CD8-positive, alpha-beta memory T cell (primary cell): ENCODE results near the gene KCND3. TPM values are rescaled to one million over a fixed set of nuclear protein-coding genes. Genes with fewer than 3 reads are reported as not detected.

Source experiments
- CTCF ChIA-PET: fragments of 350-600 bp; sonication (Branson Sonifier 250); formaldehyde crosslinking; loops from one replicate; lab custom pipeline; 2021; ENCODE audit warnings: antibody characterized with exemption; lab: Charles Lee
- POLR2A ChIA-PET: fragments of 350-600 bp; sonication (Branson Sonifier 250); formaldehyde crosslinking; loops from one replicate; lab custom pipeline; 2021; ENCODE audit warnings: antibody characterized with exemption; lab: Charles Lee
- DNase-seq, 5 donors: peaks; one replicate each; pipeline versions ENCODE4 v3.0.0 to v3.0.0-alpha.2; 2020 to 2022; ENCODE audit warnings: mixed read lengths in 1 of 5
- H3K27ac ChIP-seq: one replicate; pipeline ENCODE4 v1.7.0; 2013; ENCODE audit warnings: low read depth, mild to moderate bottlenecking, low read length, moderate library complexity
- H3K27me3 ChIP-seq: 2 replicates; pipeline ENCODE4 v1.7.0; 2013; ENCODE audit warnings: low read length, mild to moderate bottlenecking; ENCODE audit not compliant: insufficient read depth, poor library complexity, severe bottlenecking
- H3K36me3 ChIP-seq: 2 replicates; pipeline ENCODE4 v1.7.0; 2013; ENCODE audit warnings: mild to moderate bottlenecking, low read length, moderate library complexity; ENCODE audit not compliant: insufficient read depth
- H3K4me1 ChIP-seq: 2 replicates; pipeline ENCODE4 v1.7.0; 2013; ENCODE audit warnings: mild to moderate bottlenecking, low read length, moderate library complexity; ENCODE audit not compliant: insufficient read depth
- H3K4me3 ChIP-seq: 2 replicates; pipeline ENCODE4 v1.7.0; 2013; ENCODE audit warnings: mild to moderate bottlenecking, low read length
- H3K9me3 ChIP-seq: 2 replicates; pipeline ENCODE4 v1.7.0; 2013; ENCODE audit warnings: mild to moderate bottlenecking, low read length
- H3K27ac Mint-ChIP-seq, 8 donors: one replicate each; pipeline ENCODE4 v1.8.0; 2020 to 2021; ENCODE audit warnings: mixed read lengths in 8 of 8, mild to moderate bottlenecking in 6 of 8, inconsistent platforms in 3 of 8, moderate library complexity in 3 of 8
- H3K27me3 Mint-ChIP-seq, 2 donors: one replicate each; pipeline ENCODE4 v1.8.0; 2020 to 2021; ENCODE audit warnings: mixed read lengths in 2 of 2, mild to moderate bottlenecking in 1 of 2, moderate library complexity in 1 of 2
- H3K36me3 Mint-ChIP-seq, 3 donors: one replicate each; pipeline ENCODE4 v1.8.0; 2020 to 2021; ENCODE audit warnings: mixed read lengths in 3 of 3, inconsistent platforms in 1 of 3, mild to moderate bottlenecking in 1 of 3
- H3K4me1 Mint-ChIP-seq, 3 donors: one replicate each; pipeline ENCODE4 v1.8.0; 2020 to 2021; ENCODE audit warnings: mixed read lengths in 3 of 3, inconsistent platforms in 1 of 3, mild to moderate bottlenecking in 1 of 3
- H3K4me3 Mint-ChIP-seq, 7 donors: one replicate each; pipeline ENCODE4 v1.8.0; 2020 to 2021; ENCODE audit warnings: mixed read lengths in 7 of 7, mild to moderate bottlenecking in 6 of 7, moderate library complexity in 4 of 7, inconsistent platforms in 2 of 7
- H3K9me3 Mint-ChIP-seq, 5 donors: one replicate each; pipeline ENCODE4 v1.8.0; 2020 to 2022; ENCODE audit warnings: mixed read lengths in 5 of 5, mild to moderate bottlenecking in 3 of 5, moderate library complexity in 2 of 5, inconsistent platforms in 1 of 5
- polyA plus RNA-seq: library from polyadenylated mRNA; unstranded; fragments of 300-500 nt; fragmentation: Illumina TruSeq; gene quantifications from one replicate; pipeline ENCODE4 v1.2.3, GENCODE V29; 2021
- total RNA-seq, 2 experiments: library from RNA; stranded (reverse); gene quantifications; one replicate each; pipeline ENCODE4 v1.2.3, GENCODE V29; 2021

Gene KCND3
- total and polyA plus RNA-seq, 3 experiments from 2014 or later, result not detected

DNA sequence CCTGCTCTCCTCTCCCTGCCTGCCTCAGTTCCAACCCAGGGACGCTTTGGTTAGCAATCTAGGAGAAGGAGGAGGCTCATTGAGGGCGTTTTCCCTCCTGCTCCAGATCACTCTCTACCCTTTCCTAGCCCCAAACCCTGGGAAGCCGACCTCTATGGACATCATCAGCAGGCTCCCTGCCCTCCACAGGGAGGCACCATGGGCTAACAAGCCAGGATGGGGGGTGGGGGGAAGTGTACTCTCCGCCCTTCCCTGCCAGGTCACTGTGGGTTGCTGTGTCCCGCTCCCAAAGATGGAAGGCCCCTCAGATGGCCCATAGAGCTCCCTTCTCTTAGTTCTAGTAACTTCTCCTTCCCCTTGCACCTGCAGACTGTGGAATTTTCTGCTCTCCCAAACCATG is 35.7 kb downstream of the KCND3 start:
- ChIA-PET CTCF (no interaction called here), POLR2A (no interaction called here)
- no peak overlapping the region for H3K4me3 ChIP-seq
- DNase-seq, result no peak
- no peaks in the 10 kb centered on the region for H3K36me3 ChIP-seq
- no peak overlapping the region for H3K4me3 Mint-ChIP-seq
- no peaks in the 10 kb centered on the region for H3K4me1 Mint-ChIP-seq
- no peaks in the 10 kb centered on the region for H3K4me1 ChIP-seq
- H3K27ac Mint-ChIP-seq, result no peak overlapping the region
- peaks cover 0 to 2% (median 0%) of the 10 kb centered on the region in 5 donors for H3K9me3 Mint-ChIP-seq
- H3K27me3 ChIP-seq, result no peaks in the 10 kb centered on the region
- no peak overlapping the region for H3K27ac ChIP-seq
- H3K27me3 Mint-ChIP-seq, result peaks cover 15 to 54% of the 10 kb centered on the region in 2 donors
- H3K9me3 ChIP-seq, result no peaks in the 10 kb centered on the region
- no peaks in the 10 kb centered on the region for H3K36me3 Mint-ChIP-seq

DNA sequence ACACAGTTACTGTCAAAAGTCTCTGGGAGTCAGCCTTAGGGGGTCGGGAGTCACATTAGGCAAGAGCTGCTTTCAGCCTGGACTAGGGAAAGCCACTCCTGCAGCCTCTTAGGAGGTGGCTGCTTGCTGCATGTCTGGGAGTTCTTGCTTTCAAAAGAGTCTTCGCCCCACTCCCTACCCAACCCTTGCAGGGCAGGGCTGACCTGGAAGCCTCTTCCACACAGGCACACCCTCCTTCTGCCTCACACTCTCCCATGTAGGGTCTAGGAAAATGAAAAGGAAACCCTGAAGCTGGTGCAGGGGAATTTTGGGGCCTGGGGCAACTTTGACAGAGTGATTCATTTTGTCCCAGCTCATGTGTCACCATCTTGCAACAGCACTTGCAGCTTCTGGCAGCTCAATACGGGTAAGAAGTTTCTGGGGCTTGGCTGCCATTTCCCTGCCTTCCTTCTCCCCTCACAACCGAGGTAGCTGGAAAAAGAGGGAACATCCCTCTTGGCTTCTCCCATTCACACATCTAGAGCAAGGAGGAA is 37.3 kb downstream of the KCND3 start:
- no peak for DNase-seq
- Histone ChIP-seq H3K4me1 (no peaks in the 10 kb centered on the region), H3K4me3 (no peak overlapping the region), H3K27ac (no peak overlapping the region), H3K36me3 (no peaks in the 10 kb centered on the region), H3K27me3 (no peaks in the 10 kb centered on the region), H3K9me3 (no peaks in the 10 kb centered on the region)
- H3K9me3 Mint-ChIP-seq, result peaks cover 0 to 2% (median 0%) of the 10 kb centered on the region in 5 donors
- CTCF ChIA-PET, result no interaction called here
- H3K36me3 Mint-ChIP-seq, result no peaks in the 10 kb centered on the region
- H3K27me3 Mint-ChIP-seq, result peaks cover 11 to 47% of the 10 kb centered on the region in 2 donors
- POLR2A ChIA-PET, result no interaction called here
- no peak overlapping the region for H3K4me3 Mint-ChIP-seq
- H3K27ac Mint-ChIP-seq, result no peak overlapping the region
- H3K4me1 Mint-ChIP-seq, result no peaks in the 10 kb centered on the region

DNA sequence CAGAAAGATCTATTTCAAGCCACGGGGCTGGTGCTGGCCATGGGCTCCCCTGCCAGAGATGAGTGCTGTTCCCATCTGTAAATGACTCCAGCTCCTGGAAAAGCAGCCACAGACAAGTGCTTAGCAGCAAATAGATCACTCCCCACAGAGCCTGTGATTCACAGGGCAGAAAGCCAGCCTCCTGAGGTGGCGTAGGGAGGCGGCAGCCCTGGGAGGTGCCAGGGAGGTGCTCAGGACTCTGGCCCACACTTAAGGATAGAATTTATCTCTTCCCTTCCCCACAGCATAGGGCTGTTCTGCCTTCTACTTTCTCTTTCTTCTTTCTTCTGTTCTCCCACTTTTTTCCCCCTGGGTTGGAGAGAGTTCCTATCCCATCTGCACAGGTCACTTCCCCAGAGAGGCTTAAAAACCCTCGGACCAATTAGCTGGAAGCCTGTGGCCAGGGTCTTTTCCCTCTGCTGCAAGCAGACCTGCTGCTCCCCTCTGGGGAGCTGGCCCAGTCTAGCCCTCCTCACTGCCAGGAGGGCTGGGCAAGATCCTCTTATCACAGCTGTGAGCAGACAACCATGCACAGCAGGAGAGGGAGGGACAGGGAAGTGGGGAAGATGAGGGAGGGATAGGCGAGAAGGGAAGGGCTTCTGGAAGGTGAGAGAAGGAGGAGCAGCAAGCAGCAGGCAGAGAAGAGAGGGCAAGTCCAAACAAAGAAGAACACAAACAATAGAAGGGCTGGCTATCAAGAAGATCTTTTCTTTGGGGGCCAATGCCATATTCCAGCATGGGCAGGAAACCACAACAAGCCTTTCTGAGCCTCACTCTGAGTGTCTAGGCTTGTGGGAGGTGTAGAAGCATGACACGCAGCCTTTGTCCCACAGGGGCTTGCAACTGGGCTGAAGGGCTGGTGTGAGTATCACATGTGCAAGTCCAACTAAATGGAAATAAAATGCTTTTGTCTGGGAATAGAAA is 41.0 kb downstream of the KCND3 start:
- Histone ChIP-seq H3K27me3 (no peaks in the 10 kb centered on the region), H3K4me1 (no peaks in the 10 kb centered on the region), H3K4me3 (no peak overlapping the region), H3K9me3 (no peaks in the 10 kb centered on the region), H3K27ac (no peak overlapping the region), H3K36me3 (no peaks in the 10 kb centered on the region)
- CTCF ChIA-PET, result no interaction called here
- no peak overlapping the region for H3K27ac Mint-ChIP-seq
- peaks cover 0 to 2% (median 0%) of the 10 kb centered on the region in 5 donors for H3K9me3 Mint-ChIP-seq
- no peaks in the 10 kb centered on the region for H3K36me3 Mint-ChIP-seq
- H3K27me3 Mint-ChIP-seq, result peaks cover 11 to 38% of the 10 kb centered on the region in 2 donors
- POLR2A ChIA-PET, result no interaction called here
- no peak for DNase-seq
- no peaks in the 10 kb centered on the region for H3K4me1 Mint-ChIP-seq
- no peak overlapping the region for H3K4me3 Mint-ChIP-seq

DNA sequence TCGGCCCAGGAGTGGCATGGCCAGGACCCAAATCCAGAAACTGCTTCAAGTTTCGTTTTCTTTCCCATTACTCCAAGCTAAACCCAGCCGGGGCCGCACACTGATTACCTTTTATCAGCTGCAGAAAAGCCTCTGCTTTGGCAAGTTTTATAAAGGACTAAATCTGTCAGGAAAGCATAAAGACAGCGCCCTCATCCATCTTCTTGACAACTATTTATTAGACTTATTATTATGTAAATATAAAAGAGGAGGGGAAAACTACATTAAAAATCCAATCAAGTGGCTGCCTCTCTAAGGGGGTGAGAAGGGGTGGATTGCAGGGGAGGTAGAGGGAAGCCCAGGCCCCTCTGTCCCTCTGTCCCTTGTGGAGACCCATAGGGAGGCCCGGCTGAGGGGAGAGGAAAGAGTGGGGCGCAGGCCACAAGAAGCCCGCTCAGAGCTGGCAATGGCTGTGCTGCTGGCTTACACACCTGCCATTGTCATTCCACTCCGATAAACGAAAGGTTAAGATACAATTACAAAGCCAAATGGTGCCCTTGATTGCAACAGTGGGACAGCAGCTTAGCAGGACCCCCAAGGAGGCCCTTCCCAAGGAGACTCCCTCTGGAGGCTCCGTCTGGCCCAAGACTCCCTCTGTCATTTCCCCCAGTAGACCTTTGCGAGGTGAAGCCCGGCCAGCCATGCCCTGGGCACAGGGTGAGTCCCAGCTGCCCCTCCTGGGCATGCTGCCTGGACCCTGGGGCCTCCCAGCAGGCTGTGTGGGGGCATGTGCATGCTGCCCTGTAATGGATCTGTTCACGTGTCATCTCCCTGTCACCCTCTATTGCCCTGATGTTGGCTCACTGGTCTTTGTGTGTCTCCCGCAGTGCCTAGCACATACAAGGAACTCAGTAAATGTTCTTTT is 45.4 kb downstream of the KCND3 start:
- H3K4me1 Mint-ChIP-seq, result no peaks in the 10 kb centered on the region
- DNase-seq, result no peak
- Histone ChIP-seq H3K9me3 (no peaks in the 10 kb centered on the region), H3K27me3 (no peaks in the 10 kb centered on the region), H3K4me3 (no peak overlapping the region), H3K4me1 (no peaks in the 10 kb centered on the region), H3K36me3 (no peaks in the 10 kb centered on the region), H3K27ac (no peak overlapping the region)
- ChIA-PET POLR2A (no interaction called here), CTCF (no interaction called here)
- H3K9me3 Mint-ChIP-seq, result peaks cover 0 to 3% (median 0%) of the 10 kb centered on the region in 5 donors
- no peak overlapping the region for H3K27ac Mint-ChIP-seq
- no peak overlapping the region for H3K4me3 Mint-ChIP-seq
- peaks cover 12 to 41% of the 10 kb centered on the region in 2 donors for H3K27me3 Mint-ChIP-seq
- no peaks in the 10 kb centered on the region for H3K36me3 Mint-ChIP-seq

- no peaks in the 10 kb centered on the region for H3K9me3 ChIP-seq
- no peak overlapping the region for H3K27ac ChIP-seq
- no peaks in the 10 kb centered on the region for H3K27me3 ChIP-seq
- no peak for DNase-seq
- H3K36me3 Mint-ChIP-seq, result no peaks in the 10 kb centered on the region
- no peaks in the 10 kb centered on the region for H3K4me1 Mint-ChIP-seq
- no peak overlapping the region for H3K27ac Mint-ChIP-seq
- H3K36me3 ChIP-seq, result no peaks in the 10 kb centered on the region
- peaks cover 0 to 3% (median 0%) of the 10 kb centered on the region in 5 donors for H3K9me3 Mint-ChIP-seq
- H3K4me1 ChIP-seq, result no peaks in the 10 kb centered on the region
- H3K27me3 Mint-ChIP-seq, result peaks cover 10 to 35% of the 10 kb centered on the region in 2 donors
- ChIA-PET POLR2A (no interaction called here), CTCF (no interaction called here)
- H3K4me3 Mint-ChIP-seq, result no peak overlapping the region
- H3K4me3 ChIP-seq, result no peak overlapping the region
Measured at GRCh38 chr1:111943066-111943465, 46.4 kb downstream of the KCND3 start.

GRCh38 chr1:111938536-111938935 is 50.9 kb downstream of the KCND3 start:
- H3K27ac ChIP-seq, result no peak overlapping the region
- H3K36me3 Mint-ChIP-seq, result no peaks in the 10 kb centered on the region
- no peak overlapping the region for H3K4me3 ChIP-seq
- H3K27me3 ChIP-seq, result no peaks in the 10 kb centered on the region
- no peaks in the 10 kb centered on the region for H3K36me3 ChIP-seq
- H3K27ac Mint-ChIP-seq, result no peak overlapping the region
- H3K9me3 ChIP-seq, result no peaks in the 10 kb centered on the region
- ChIA-PET POLR2A (no interaction called here), CTCF (no interaction called here)
- DNase-seq, result no peak
- no peaks in the 10 kb centered on the region for H3K4me1 Mint-ChIP-seq
- no peak overlapping the region for H3K4me3 Mint-ChIP-seq
- peaks cover 12 to 41% of the 10 kb centered on the region in 2 donors for H3K27me3 Mint-ChIP-seq
- H3K9me3 Mint-ChIP-seq, result peaks cover 0 to 3% (median 0%) of the 10 kb centered on the region in 5 donors
- H3K4me1 ChIP-seq, result no peaks in the 10 kb centered on the region

DNA sequence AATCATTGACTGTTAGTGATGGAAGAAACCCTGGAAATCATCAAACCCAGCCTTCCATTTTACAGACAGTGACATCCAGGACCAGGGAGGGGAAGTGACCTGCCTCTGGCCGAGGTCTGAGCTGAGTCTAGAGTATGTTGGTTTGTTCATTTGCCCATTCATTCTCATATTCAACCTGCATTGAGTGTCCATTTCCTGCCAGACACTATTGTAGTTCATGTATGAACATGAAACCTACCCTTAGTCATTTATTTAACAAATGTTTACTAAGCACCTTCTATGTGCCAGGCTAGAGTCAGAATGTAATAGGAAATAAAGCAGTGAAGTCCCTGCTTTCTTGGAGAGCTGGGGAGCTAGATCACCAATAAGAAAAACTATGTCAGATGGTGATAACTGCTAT is 51.3 kb downstream of the KCND3 start:
- H3K9me3 ChIP-seq, result no peaks in the 10 kb centered on the region
- no peaks in the 10 kb centered on the region for H3K36me3 Mint-ChIP-seq
- no peak overlapping the region for H3K4me3 ChIP-seq
- H3K27ac ChIP-seq, result no peak overlapping the region
- ChIA-PET CTCF (no interaction called here), POLR2A (no interaction called here)
- H3K4me1 ChIP-seq, result no peaks in the 10 kb centered on the region
- no peak for DNase-seq
- H3K36me3 ChIP-seq, result no peaks in the 10 kb centered on the region
- no peaks in the 10 kb centered on the region for H3K27me3 ChIP-seq
- peaks cover 0 to under 1% (median 0%) of the 10 kb centered on the region in 5 donors for H3K9me3 Mint-ChIP-seq
- peaks cover 14 to 39% of the 10 kb centered on the region in 2 donors for H3K27me3 Mint-ChIP-seq
- H3K4me1 Mint-ChIP-seq, result no peaks in the 10 kb centered on the region
- no peak overlapping the region for H3K27ac Mint-ChIP-seq
- no peak overlapping the region for H3K4me3 Mint-ChIP-seq
